ENCODE results near the gene EXOC7. TPM values are rescaled to one million over a fixed set of nuclear protein-coding genes. Genes with fewer than 3 reads are reported as not detected.

The EXOC7 gene
- total RNA-seq, 2 experiments from 2014 or later: 88.1 to 90.6 TPM

DNA sequence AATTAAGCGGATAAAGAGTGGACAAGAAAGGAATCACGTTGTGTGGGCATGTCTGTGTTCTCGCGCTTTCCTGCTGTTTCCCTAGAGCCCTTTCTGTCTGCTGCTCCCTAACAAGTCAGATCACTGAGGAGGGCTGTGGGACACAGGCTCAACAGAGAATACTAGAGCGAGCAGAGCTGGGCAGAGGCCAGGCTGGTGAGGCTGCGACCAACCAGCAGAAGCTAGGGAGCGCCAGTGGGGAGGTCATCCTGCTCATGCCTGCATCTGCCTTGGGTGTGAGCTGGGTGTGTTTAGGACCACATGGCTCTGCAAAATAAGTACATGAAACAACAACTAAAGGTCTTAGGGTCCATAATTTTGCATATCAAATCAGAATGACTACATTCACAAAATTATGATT is 49.0 kb upstream of the EXOC7 start:
- intact Hi-C loops (cut with DNase I, micrococcal nuclease): no loop called here
- ChIA-PET POLR2A (interaction anchor here (1.0 to 4.6 kb wide), 13 partner anchors 8 to 119 kb away, joined by 3 to 58 read pairs (median 7); partner anchors contain the start of genes FOXJ1 and UBALD2), CTCF (interaction anchor here (1.2 to 2.1 kb wide), 3 partner anchors 29 to 127 kb away, joined by 5 to 13 read pairs (median 8); no protein-coding TSS in a partner anchor)
- Histone ChIP-seq H3K4me3 (ENCODE audit: low read length) (no peak overlapping the region), H3K36me3 (ENCODE audit: insufficient read depth, low read length) (peaks cover 38% of the 10 kb centered on the region), H3K27ac (ENCODE audit: low read depth in 1 of 2, low read length in 2 of 2) (peak overlapping the region; percentile 47 to 72), H3K9me3 (ENCODE audit: control insufficient read depth in 1 of 2, insufficient read depth in 1 of 2, low read length in 2 of 2) (no peaks in the 10 kb centered on the region), H3K4me1 (ENCODE audit: insufficient read depth, low read length) (peaks cover 36% of the 10 kb centered on the region), H3K27me3 (ENCODE audit: control insufficient read depth in 1 of 2, insufficient read depth in 2 of 2, low read length in 2 of 2) (no peaks in the 10 kb centered on the region)
- H3K27ac Mint-ChIP-seq: peak overlapping the region; percentile 99
- H3K27me3 Mint-ChIP-seq: no peaks in the 10 kb centered on the region
- ATAC-seq (ENCODE audit: poor library complexity) (no peak), DNase-seq (no peak)
- peak overlapping the region; percentile 64 for H3K4me3 Mint-ChIP-seq
- TF ChIP-seq, protein P1, sequence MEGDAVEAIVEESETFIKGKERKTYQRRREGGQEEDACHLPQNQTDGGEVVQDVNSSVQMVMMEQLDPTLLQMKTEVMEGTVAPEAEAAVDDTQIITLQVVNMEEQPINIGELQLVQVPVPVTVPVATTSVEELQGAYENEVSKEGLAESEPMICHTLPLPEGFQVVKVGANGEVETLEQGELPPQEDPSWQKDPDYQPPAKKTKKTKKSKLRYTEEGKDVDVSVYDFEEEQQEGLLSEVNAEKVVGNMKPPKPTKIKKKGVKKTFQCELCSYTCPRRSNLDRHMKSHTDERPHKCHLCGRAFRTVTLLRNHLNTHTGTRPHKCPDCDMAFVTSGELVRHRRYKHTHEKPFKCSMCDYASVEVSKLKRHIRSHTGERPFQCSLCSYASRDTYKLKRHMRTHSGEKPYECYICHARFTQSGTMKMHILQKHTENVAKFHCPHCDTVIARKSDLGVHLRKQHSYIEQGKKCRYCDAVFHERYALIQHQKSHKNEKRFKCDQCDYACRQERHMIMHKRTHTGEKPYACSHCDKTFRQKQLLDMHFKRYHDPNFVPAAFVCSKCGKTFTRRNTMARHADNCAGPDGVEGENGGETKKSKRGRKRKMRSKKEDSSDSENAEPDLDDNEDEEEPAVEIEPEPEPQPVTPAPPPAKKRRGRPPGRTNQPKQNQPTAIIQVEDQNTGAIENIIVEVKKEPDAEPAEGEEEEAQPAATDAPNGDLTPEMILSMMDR (IDR thresholded peaks at IDR 0.05): no peak
- H3K4me1 Mint-ChIP-seq (ENCODE audit: low read depth): peaks cover 54% of the 10 kb centered on the region
- no peaks in the 10 kb centered on the region for H3K9me3 Mint-ChIP-seq
- H3K36me3 Mint-ChIP-seq (ENCODE audit: low read depth): peaks cover 82% of the 10 kb centered on the region

DNA sequence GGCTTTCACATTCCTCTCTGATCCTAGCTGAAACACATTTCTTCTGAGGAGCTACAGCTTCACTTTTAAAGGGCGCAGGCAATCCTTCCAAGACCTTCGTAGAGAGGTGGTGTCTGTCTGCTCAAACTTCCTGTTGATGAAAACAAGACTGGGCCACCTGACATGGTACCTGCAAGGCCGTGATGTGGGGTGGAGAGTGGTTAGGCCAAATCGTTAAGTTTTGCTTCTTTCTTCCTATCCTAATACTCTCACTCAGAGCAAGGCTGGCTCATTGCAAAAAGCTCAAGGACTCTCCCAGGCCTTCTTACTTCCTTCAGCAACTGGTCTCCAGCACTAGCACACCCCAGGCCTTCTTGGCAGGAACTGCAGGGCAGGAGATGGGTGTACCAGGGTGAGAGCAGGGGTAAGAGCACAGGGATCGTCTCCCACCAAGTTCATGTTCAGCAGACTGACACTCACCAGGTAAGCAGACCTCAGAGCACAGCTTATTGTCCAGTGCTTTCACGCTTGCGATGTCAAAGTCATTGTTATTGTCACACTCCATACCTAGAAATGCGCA is 48.4 kb upstream of the EXOC7 start:
- Mint-ChIP-seq H3K4me3 (peak overlapping the region; percentile 64), H3K27ac (peak overlapping the region; percentile 99), H3K4me1 (ENCODE audit: low read depth) (peaks cover 60% of the 10 kb centered on the region), H3K36me3 (ENCODE audit: low read depth) (peaks cover 78% of the 10 kb centered on the region), H3K9me3 (no peaks in the 10 kb centered on the region), H3K27me3 (no peaks in the 10 kb centered on the region)
- ATAC-seq (ENCODE audit: poor library complexity) (peak; percentile 99), DNase-seq (peak; percentile 21 to 75 (median 48))
- Histone ChIP-seq H3K27me3 (ENCODE audit: control insufficient read depth in 1 of 2, insufficient read depth in 2 of 2, low read length in 2 of 2) (no peaks in the 10 kb centered on the region), H3K36me3 (ENCODE audit: insufficient read depth, low read length) (peaks cover 36% of the 10 kb centered on the region), H3K27ac (ENCODE audit: low read depth in 1 of 2, low read length in 2 of 2) (peak overlapping the region; percentile 47 to 72), H3K9me3 (ENCODE audit: control insufficient read depth in 1 of 2, insufficient read depth in 1 of 2, low read length in 2 of 2) (no peaks in the 10 kb centered on the region), H3K4me1 (ENCODE audit: insufficient read depth, low read length) (peaks cover 42% of the 10 kb centered on the region), H3K4me3 (ENCODE audit: low read length) (no peak overlapping the region)
- POLR2A ChIA-PET: interaction anchor here (0.8 to 4.6 kb wide), 18 partner anchors 9 to 122 kb away, joined by 3 to 58 read pairs (median 6); partner anchors contain the start of genes FOXJ1 and UBALD2
- CTCF ChIA-PET: interaction anchor here (1.1 to 2.1 kb wide), 3 partner anchors 30 to 127 kb away, joined by 4 to 13 read pairs (median 8); no protein-coding TSS in a partner anchor
- intact Hi-C loops (cut with DNase I, micrococcal nuclease): no loop called here
- TF ChIP-seq, protein P1 (IDR thresholded peaks at IDR 0.05): no peak

DNA sequence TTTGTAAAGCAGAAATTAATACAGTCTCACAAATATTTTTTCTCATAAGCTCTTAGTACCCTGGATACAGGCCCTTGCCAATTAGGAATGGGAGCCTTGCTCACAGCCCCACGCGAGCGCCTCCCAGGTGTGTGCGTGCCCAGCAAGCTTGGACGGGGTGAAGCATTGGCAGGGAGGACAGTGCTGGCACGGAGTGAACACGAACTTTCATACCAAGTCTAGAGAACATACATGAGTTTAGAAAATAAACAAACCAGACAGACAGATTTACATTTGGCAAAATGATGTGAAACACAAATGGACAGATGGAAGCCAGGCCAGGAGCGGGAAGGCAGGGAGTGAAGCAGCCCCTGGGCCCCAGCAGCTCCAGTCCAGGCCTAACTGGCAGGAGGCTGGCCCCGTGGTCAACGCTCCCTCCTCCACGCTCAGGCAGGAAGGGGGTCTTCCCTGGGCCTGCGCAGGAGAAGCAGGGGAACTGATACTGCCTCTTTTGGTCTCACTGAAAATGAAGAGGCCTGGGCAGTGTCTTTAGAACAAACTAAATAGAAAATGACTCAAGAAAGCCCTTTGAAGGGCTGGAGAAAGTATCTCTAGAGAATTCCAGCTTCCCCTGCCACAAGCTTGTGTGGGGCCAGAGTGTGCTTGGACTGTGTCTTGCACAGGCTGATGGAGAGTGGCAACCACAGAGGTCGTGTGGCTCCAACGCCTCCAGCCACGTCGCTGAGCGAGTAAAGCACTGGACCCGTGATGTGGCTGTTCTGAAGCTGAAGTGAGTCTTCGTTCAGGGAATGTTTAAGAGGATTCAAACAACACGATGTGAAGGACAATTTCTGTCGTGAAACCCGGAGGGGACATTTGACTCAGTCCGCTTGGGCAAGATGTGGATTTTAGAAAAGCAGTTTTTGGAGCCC is 47.4 kb upstream of the EXOC7 start:
- Histone ChIP-seq H3K27me3 (ENCODE audit: control insufficient read depth in 1 of 2, insufficient read depth in 2 of 2, low read length in 2 of 2) (no peaks in the 10 kb centered on the region), H3K4me3 (ENCODE audit: low read length) (no peak overlapping the region), H3K27ac (ENCODE audit: low read depth in 1 of 2, low read length in 2 of 2) (peak overlapping the region; percentile 47 to 72), H3K9me3 (ENCODE audit: control insufficient read depth in 1 of 2, insufficient read depth in 1 of 2, low read length in 2 of 2) (peaks cover 0 to 4% of the 10 kb centered on the region in 2 experiments), H3K4me1 (ENCODE audit: insufficient read depth, low read length) (peaks cover 51% of the 10 kb centered on the region), H3K36me3 (ENCODE audit: insufficient read depth, low read length) (peaks cover 29% of the 10 kb centered on the region)
- DNase-seq (no peak), ATAC-seq (ENCODE audit: poor library complexity) (no peak)
- H3K4me3 Mint-ChIP-seq: peak overlapping the region; percentile 45
- peak overlapping the region; percentile 99 for H3K27ac Mint-ChIP-seq
- POLR2A ChIA-PET: interaction anchor here (0.7 to 4.6 kb wide), 18 partner anchors 10 to 123 kb away, joined by 3 to 58 read pairs (median 6); partner anchors contain the start of genes FOXJ1 and UBALD2
- TF ChIP-seq, protein P1 (IDR thresholded peaks at IDR 0.05): no peak
- H3K36me3 Mint-ChIP-seq (ENCODE audit: low read depth): peaks cover 74% of the 10 kb centered on the region
- H3K9me3 Mint-ChIP-seq: no peaks in the 10 kb centered on the region
- intact Hi-C loops (cut with DNase I, micrococcal nuclease): no loop called here
- CTCF ChIA-PET: interaction anchor here (1.1 to 2.1 kb wide), 3 partner anchors 30 to 128 kb away, joined by 4 to 13 read pairs (median 8); no protein-coding TSS in a partner anchor
- peaks cover 70% of the 10 kb centered on the region for H3K4me1 Mint-ChIP-seq (ENCODE audit: low read depth)
- H3K27me3 Mint-ChIP-seq: no peaks in the 10 kb centered on the region
